OCI-M2 (cell line): Measurements from ENCODE around the gene ARMC3.
A peak's percentile ranks its signal among the peaks of the same experiment; 100 is the strongest.
"Not testable (repeated sequence)": the region's sequence is repeated elsewhere in the genome, so short reads cannot be mapped to it uniquely, and the experiment has no call there.

Experiments
- DNase-seq: peaks from one replicate; lab custom pipeline; 2025; ENCODE audit not compliant: unreplicated experiment; lab: John Stamatoyannopoulos, UW

ARMC3 gene

GRCh38 chr10:23038172-23038571 is 110.3 kb downstream of the ARMC3 start:
- no peak for DNase-seq

- DNase-seq: no peak
Measured at GRCh38 chr10:23040002-23040401, 112.1 kb downstream of the ARMC3 start.

- DNase-seq: no peak
Measured at GRCh38 chr10:23046027-23046426, 118.2 kb downstream of the ARMC3 start.

GRCh38 chr10:23047201-23048050 is 119.6 kb downstream of the ARMC3 start:
- no peak for DNase-seq

- DNase-seq: no peak
Measured at GRCh38 chr10:23048191-23048590, 120.3 kb downstream of the ARMC3 start.

GRCh38 chr10:23051278-23051677 is 123.4 kb downstream of the ARMC3 start:
- DNase-seq: no peak

- no peak for DNase-seq
Measured at GRCh38 chr10:23051855-23052331, 124.0 kb downstream of the ARMC3 start.

- DNase-seq: no peak
Measured at GRCh38 chr10:23053036-23053435, 125.2 kb downstream of the ARMC3 start.

- DNase-seq: no peak
Measured at GRCh38 chr10:23055424-23056185, 127.8 kb downstream of the ARMC3 start.

GRCh38 chr10:23056186-23056579 is 128.3 kb downstream of the ARMC3 start:
- no peak for DNase-seq

- no peak for DNase-seq
Measured at GRCh38 chr10:23058366-23058765, 130.5 kb downstream of the ARMC3 start.

- DNase-seq: no peak
Measured at GRCh38 chr10:23060918-23061317, 133.1 kb downstream of the ARMC3 start.

- DNase-seq: no peak
Measured at GRCh38 chr10:23063045-23063972, 135.5 kb downstream of the ARMC3 start.

- no peak for DNase-seq
Measured at GRCh38 chr10:23063973-23064812, 136.3 kb downstream of the ARMC3 start.

GRCh38 chr10:23064813-23065114 is 136.9 kb downstream of the ARMC3 start:
- DNase-seq: not testable (repeated sequence)

GRCh38 chr10:23065181-23065948 is 137.5 kb downstream of the ARMC3 start:
- no peak for DNase-seq

- no peak for DNase-seq
Measured at GRCh38 chr10:23067337-23067736, 139.5 kb downstream of the ARMC3 start.

- DNase-seq: peak; percentile 5
Measured at GRCh38 chr10:23067939-23068775, 140.3 kb downstream of the ARMC3 start.
